ENCODE results near the gene UTP11. TPM values are rescaled to one million over a fixed set of nuclear protein-coding genes. Genes with fewer than 3 reads are reported as not detected.

UTP11 gene
- total and polyA plus RNA-seq, 2 experiments from 2014 or later, result 37.1 to 51.0 TPM

GRCh38 chr1:38051079-38051543 lies 38.6 kb downstream of the UTP11 start:
- Histone ChIP-seq H3K36me3 (ENCODE audit: low read depth) (no peaks in the 10 kb centered on the region), H3K9me3 (ENCODE audit: low read depth) (no peaks in the 10 kb centered on the region), H3K27me3 (replicated peaks; ENCODE audit: insufficient read depth) (peaks cover 25% of the 10 kb centered on the region), H3K27ac (no peak overlapping the region), H2AFZ (no peak overlapping the region), H3K9ac (no peak overlapping the region), H3K9me2 (ENCODE audit: insufficient read depth) (no peaks in the 10 kb centered on the region), H3F3A (ENCODE audit: insufficient read depth) (no peaks in the 10 kb centered on the region), H3K4me3 (no peak overlapping the region), H3K4me2 (ENCODE audit: unreplicated experiment) (no peak overlapping the region), H3K4me1 (ENCODE audit: insufficient read depth) (no peaks in the 10 kb centered on the region), H3K79me2 (ENCODE audit: insufficient read depth) (no peaks in the 10 kb centered on the region), H4K20me1 (ENCODE audit: insufficient read depth) (no peaks in the 10 kb centered on the region)
- 32 to 44% methylated on average over 9 of the region's 9 CpGs for WGBS, 2 experiments (ENCODE audit: low coverage in 1 of 2, low lambda C conversion rate in 2 of 2, missing lambda C conversion rate in 2 of 2)
- no peak for DNase-seq
- in situ Hi-C loops (cut with MboI), result no loop called here
- TF ChIP-seq EZH2phosphoT487 (IDR thresholded peaks at IDR 0.05; ENCODE audit: insufficient read depth, low read depth) (no peak), EZH2 (IDR thresholded peaks at IDR 0.05; ENCODE audit: insufficient read depth, poor library complexity, severe bottlenecking) (no peak)

GRCh38 chr1:38052750-38053415 lies 40.3 kb downstream of the UTP11 start:
- TF ChIP-seq EZH2phosphoT487 (IDR thresholded peaks at IDR 0.05; ENCODE audit: insufficient read depth, low read depth) (no peak), EZH2 (IDR thresholded peaks at IDR 0.05; ENCODE audit: insufficient read depth, poor library complexity, severe bottlenecking) (no peak)
- Histone ChIP-seq H3K4me2 (ENCODE audit: unreplicated experiment) (no peak overlapping the region), H3K9me3 (ENCODE audit: low read depth) (no peaks in the 10 kb centered on the region), H3K27ac (no peak overlapping the region), H2AFZ (no peak overlapping the region), H3F3A (ENCODE audit: insufficient read depth) (no peaks in the 10 kb centered on the region), H3K36me3 (ENCODE audit: low read depth) (no peaks in the 10 kb centered on the region), H3K4me1 (ENCODE audit: insufficient read depth) (no peaks in the 10 kb centered on the region), H4K20me1 (ENCODE audit: insufficient read depth) (no peaks in the 10 kb centered on the region), H3K27me3 (replicated peaks; ENCODE audit: insufficient read depth) (peaks cover 24% of the 10 kb centered on the region), H3K9ac (no peak overlapping the region), H3K79me2 (ENCODE audit: insufficient read depth) (no peaks in the 10 kb centered on the region), H3K9me2 (ENCODE audit: insufficient read depth) (no peaks in the 10 kb centered on the region), H3K4me3 (no peak overlapping the region)
- no peak for DNase-seq
- in situ Hi-C loops (cut with MboI), result no loop called here
- 4 to 12% methylated on average over 3 of the region's 3 CpGs for WGBS, 2 experiments (ENCODE audit: low coverage in 1 of 2, low lambda C conversion rate in 2 of 2, missing lambda C conversion rate in 2 of 2)

- no peak overlapping the region for H3K9ac ChIP-seq
- no peaks in the 10 kb centered on the region for H4K20me1 ChIP-seq (ENCODE audit: insufficient read depth)
- H2AFZ ChIP-seq, result no peak overlapping the region
- H3K4me2 ChIP-seq (ENCODE audit: unreplicated experiment), result no peak overlapping the region
- H3K4me3 ChIP-seq, result no peak overlapping the region
- no peaks in the 10 kb centered on the region for H3K4me1 ChIP-seq (ENCODE audit: insufficient read depth)
- H3K9me2 ChIP-seq (ENCODE audit: insufficient read depth), result no peaks in the 10 kb centered on the region
- no peaks in the 10 kb centered on the region for H3K9me3 ChIP-seq (ENCODE audit: low read depth)
- DNase-seq, result no peak
- no peaks in the 10 kb centered on the region for H3K36me3 ChIP-seq (ENCODE audit: low read depth)
- H3K27ac ChIP-seq, result no peak overlapping the region
- H3F3A ChIP-seq (ENCODE audit: insufficient read depth), result no peaks in the 10 kb centered on the region
- peaks cover 19% of the 10 kb centered on the region for H3K27me3 ChIP-seq (replicated peaks; ENCODE audit: insufficient read depth)
- 20 to 24% methylated on average over 7 of the region's 7 CpGs for WGBS, 2 experiments (ENCODE audit: low coverage in 1 of 2, low lambda C conversion rate in 2 of 2, missing lambda C conversion rate in 2 of 2)
- in situ Hi-C loops (cut with MboI), result no loop called here
- H3K79me2 ChIP-seq (ENCODE audit: insufficient read depth), result no peaks in the 10 kb centered on the region
- no peak for TF ChIP-seq EZH2phosphoT487 (IDR thresholded peaks at IDR 0.05; ENCODE audit: insufficient read depth, low read depth)
- TF ChIP-seq EZH2 (IDR thresholded peaks at IDR 0.05; ENCODE audit: insufficient read depth, poor library complexity, severe bottlenecking), result no peak
Measured at GRCh38 chr1:38053416-38054091, 41.0 kb downstream of the UTP11 start.

GRCh38 chr1:38055398-38055797 lies 42.9 kb downstream of the UTP11 start:
- TF ChIP-seq EZH2phosphoT487 (IDR thresholded peaks at IDR 0.05; ENCODE audit: insufficient read depth, low read depth), result no peak
- no peak for TF ChIP-seq EZH2 (IDR thresholded peaks at IDR 0.05; ENCODE audit: insufficient read depth, poor library complexity, severe bottlenecking)
- no peaks in the 10 kb centered on the region for H4K20me1 ChIP-seq (ENCODE audit: insufficient read depth)
- WGBS, 2 experiments (ENCODE audit: low coverage in 1 of 2, low lambda C conversion rate in 2 of 2, missing lambda C conversion rate in 2 of 2), result 42 to 44% methylated on average over 3 of the region's 3 CpGs
- no peak overlapping the region for H3K9ac ChIP-seq
- H3K36me3 ChIP-seq (ENCODE audit: low read depth), result no peaks in the 10 kb centered on the region
- H3K9me3 ChIP-seq (ENCODE audit: low read depth), result no peaks in the 10 kb centered on the region
- peaks cover 19% of the 10 kb centered on the region for H3K27me3 ChIP-seq (replicated peaks; ENCODE audit: insufficient read depth)
- H3K4me2 ChIP-seq (ENCODE audit: unreplicated experiment), result no peak overlapping the region
- DNase-seq, result no peak
- no peak overlapping the region for H2AFZ ChIP-seq
- H3K4me3 ChIP-seq, result no peak overlapping the region
- no peaks in the 10 kb centered on the region for H3F3A ChIP-seq (ENCODE audit: insufficient read depth)
- H3K27ac ChIP-seq, result no peak overlapping the region
- in situ Hi-C loops (cut with MboI), result no loop called here
- no peaks in the 10 kb centered on the region for H3K79me2 ChIP-seq (ENCODE audit: insufficient read depth)
- H3K9me2 ChIP-seq (ENCODE audit: insufficient read depth), result no peaks in the 10 kb centered on the region
- H3K4me1 ChIP-seq (ENCODE audit: insufficient read depth), result no peaks in the 10 kb centered on the region

All from GM23248 (cell line).